Lower leg skin (tissue), 4 donors: ENCODE data around the gene MAL. TPM values are rescaled to one million over a fixed set of nuclear protein-coding genes. Genes with fewer than 3 reads are reported as not detected.
A peak's percentile ranks its signal among the peaks of the same experiment; 100 is the strongest.

Source experiments
- DNase-seq, 2 donors: peaks; one replicate each; pipeline ENCODE4 v3.0.0-alpha.2; 2019; ENCODE audit warnings: low spot score in 2 of 2
- H3K4me3 ChIP-seq: fragments of 200-600 bp; sonication (generic); 2 replicates; pipeline ENCODE4 v1.5.1; 2017; ENCODE audit warnings: mild to moderate bottlenecking, low read depth; ENCODE audit not compliant: poor library complexity, severe bottlenecking
- CTCF ChIP-seq, 3 donors: fragments of 450-650 bp; IDR thresholded peaks; one replicate each; pipeline ENCODE4 v1.5.1; 2016; ENCODE audit warnings: antibody characterized with exemption in 3 of 3, mild to moderate bottlenecking in 3 of 3, moderate library complexity in 2 of 3
- POLR2A ChIP-seq, 2 donors: fragments of 450-650 bp; IDR thresholded peaks; one replicate each; pipeline ENCODE4 v1.6.1; 2016 to 2017; ENCODE audit warnings: antibody characterized with exemption in 2 of 2, mild to moderate bottlenecking in 1 of 2, moderate library complexity in 1 of 2
- WGBS, 2 donors: methylation state at CpG; one replicate each; pipeline ENCODE4 v1.1.5; 2018; 5-methylcytosine and 5-hydroxymethylcytosine counted together
- intact Hi-C: fragments of 100-400 bp; cut with DNase I; formaldehyde crosslinking; loops from one replicate; pipeline ENCODE4 v1.15.0; 2023; ENCODE audit warnings: low total_unique reads
- total RNA-seq, 4 donors: library from RNA; depleted of rRNA; stranded (reverse); fragments of >200 nt; gene quantifications; one replicate each; pipeline ENCODE4 v1.1.0, GENCODE V29; 2016

Gene MAL
- total RNA-seq, 4 donors from 2014 or later, result 5.7 to 24.8 (median 9.4) TPM

GRCh38 chr2:95059656-95060370, 34.3 kb downstream of the MAL start:
- TF ChIP-seq POLR2A (IDR thresholded peaks at IDR 0.05) (no peak), CTCF (IDR thresholded peaks at IDR 0.05) (no peak)
- 73 to 86% methylated on average over 10 of the region's 12 CpGs for WGBS, 2 donors
- intact Hi-C loops, result no loop called here
- DNase-seq, result peak in 1 of 2 donors; percentile 80
- H3K4me3 ChIP-seq, result no peak overlapping the region

GRCh38 chr2:95060446-95061118, 35.1 kb downstream of the MAL start:
- peak in 1 of 2 donors; percentile 78 for DNase-seq
- TF ChIP-seq POLR2A (IDR thresholded peaks at IDR 0.05), result no peak
- no peak for TF ChIP-seq CTCF (IDR thresholded peaks at IDR 0.05)
- intact Hi-C loops, result no loop called here

GRCh38 chr2:95061119-95061512, 35.6 kb downstream of the MAL start:
- no peak overlapping the region for H3K4me3 ChIP-seq
- intact Hi-C loops, result no loop called here
- TF ChIP-seq CTCF (IDR thresholded peaks at IDR 0.05) (no peak), POLR2A (IDR thresholded peaks at IDR 0.05) (no peak)
- DNase-seq, result peak in 1 of 2 donors; percentile 7
- 86 to 94% methylated on average over 1 of the region's 1 CpG for WGBS, 2 donors

More at GRCh38 chr2:95060446-95061118, 35.1 kb downstream of the MAL start:
- WGBS, 2 donors, result 82 to 86% methylated on average over 17 of the region's 17 CpGs
- no peak overlapping the region for H3K4me3 ChIP-seq

GRCh38 chr2:95061601-95062183, 36.2 kb downstream of the MAL start:
- no peak overlapping the region for H3K4me3 ChIP-seq
- WGBS, 2 donors, result 65 to 73% methylated on average over 11 of the region's 11 CpGs
- intact Hi-C loops, result no loop called here
- peak in 1 of 2 donors; percentile 63 for DNase-seq
- TF ChIP-seq POLR2A (IDR thresholded peaks at IDR 0.05) (no peak), CTCF (IDR thresholded peaks at IDR 0.05) (no peak)

GRCh38 chr2:95062242-95063085, 37.0 kb downstream of the MAL start:
- no peak for TF ChIP-seq POLR2A (IDR thresholded peaks at IDR 0.05)
- TF ChIP-seq CTCF (IDR thresholded peaks at IDR 0.05), result no peak
- peak in 1 of 2 donors; percentile 21 for DNase-seq
- no peak overlapping the region for H3K4me3 ChIP-seq
- WGBS, 2 donors, result 53 to 56% methylated on average over 11 of the region's 11 CpGs
- intact Hi-C loops, result no loop called here
